GM12864 (cell line): ENCODE data around the gene ZMIZ1.

ENCODE experiments used
- DNase-seq: peaks from one replicate; pipeline ENCODE4 v3.0.0-alpha.2; 2011; ENCODE audit warnings: low read depth
- H3K4me3 ChIP-seq: 2 replicates; pipeline ENCODE4 v1.5.1; 2011; ENCODE audit warnings: mild to moderate bottlenecking, low read depth, low read length, control low read depth
- CTCF ChIP-seq: IDR thresholded peaks from 2 replicates; pipeline ENCODE4 v1.5.1; 2011; ENCODE audit warnings: low read depth, mild to moderate bottlenecking, moderate library complexity, low read length, control low read depth, inconsistent platforms; ENCODE audit errors: missing control alignments

The ZMIZ1 gene

GRCh38 chr10:79137300-79137756 is 68.6 kb downstream of the ZMIZ1 start:
- H3K4me3 ChIP-seq, result peak overlapping the region; percentile 0; the same call in 1 of the 2 replicates
- DNase-seq, result no peak
- no peak for TF ChIP-seq CTCF

GRCh38 chr10:79137826-79138225 is 69.1 kb downstream of the ZMIZ1 start:
- no peak overlapping the region; the same call in 1 of the 2 replicates for H3K4me3 ChIP-seq
- peak; percentile 37 for DNase-seq

GRCh38 chr10:79138449-79139123 is 69.8 kb downstream of the ZMIZ1 start:
- no peak overlapping the region for H3K4me3 ChIP-seq
- no peak for DNase-seq
- no peak for TF ChIP-seq CTCF

More at GRCh38 chr10:79137826-79138225, 69.1 kb downstream of the ZMIZ1 start:
- no peak for TF ChIP-seq CTCF

- no peak for DNase-seq
- TF ChIP-seq CTCF, result no peak
- no peak overlapping the region for H3K4me3 ChIP-seq
Measured at GRCh38 chr10:79139124-79139835, 70.5 kb downstream of the ZMIZ1 start.

- DNase-seq, result no peak
- no peak for TF ChIP-seq CTCF
- H3K4me3 ChIP-seq, result no peak overlapping the region
Measured at GRCh38 chr10:79140085-79140793, 71.5 kb downstream of the ZMIZ1 start.

- no peak for TF ChIP-seq CTCF
- H3K4me3 ChIP-seq, result no peak overlapping the region
- no peak for DNase-seq
Measured at GRCh38 chr10:79140855-79141254, 72.1 kb downstream of the ZMIZ1 start.
